Neuronal stem cell (in vitro differentiated cells): ENCODE results near the gene PKMYT1.

Source experiments
- DNase-seq: peaks from one replicate; pipeline ENCODE4 v3.0.0-alpha.2; 2013; ENCODE audit warnings: low spot score
- H2AFZ ChIP-seq: one replicate; pipeline ENCODE4 v1.6.1; 2013; ENCODE audit warnings: mild to moderate bottlenecking, low read length, inconsistent platforms
- H2AK5ac ChIP-seq: 2 replicates; pipeline ENCODE4 v1.6.1; 2013; ENCODE audit warnings: low read depth, mild to moderate bottlenecking, inconsistent platforms, low read length, moderate library complexity, mixed read lengths
- H2BK120ac ChIP-seq: 2 replicates; pipeline ENCODE4 v1.6.1; 2013; ENCODE audit warnings: low read depth, mild to moderate bottlenecking, inconsistent platforms, low read length, moderate library complexity, mixed read lengths
- H2BK12ac ChIP-seq: one replicate; pipeline ENCODE4 v1.6.1; 2013; ENCODE audit warnings: low read length, inconsistent platforms
- H2BK15ac ChIP-seq: 2 replicates; pipeline ENCODE4 v1.6.1; 2013; ENCODE audit warnings: mild to moderate bottlenecking, low read length, inconsistent platforms, mixed read lengths
- H2BK5ac ChIP-seq: one replicate; pipeline ENCODE4 v1.6.1; 2013; ENCODE audit warnings: inconsistent platforms, mild to moderate bottlenecking, low read length, moderate library complexity
- H3K14ac ChIP-seq: one replicate; pipeline ENCODE4 v1.6.1; 2013; ENCODE audit warnings: low read length, inconsistent platforms
- H3K18ac ChIP-seq: 2 replicates; pipeline ENCODE4 v1.6.1; 2013; ENCODE audit warnings: low read length, inconsistent platforms
- H3K23ac ChIP-seq: 2 replicates; pipeline ENCODE4 v1.6.1; 2013; ENCODE audit warnings: low read depth, mild to moderate bottlenecking, mixed read lengths, low read length, inconsistent platforms; ENCODE audit not compliant: poor library complexity
- H3K27ac ChIP-seq: replicated peaks from 3 replicates; pipeline ENCODE4 v1.5.1; 2013; ENCODE audit warnings: low read length, inconsistent platforms
- H3K27me3 ChIP-seq, 3 experiments: 2 replicates each; pipeline ENCODE4 v1.6.1; 2013; ENCODE audit warnings: low read length in 3 of 3, mild to moderate bottlenecking in 2 of 3, inconsistent platforms in 1 of 3, low read depth in 1 of 3, mixed read lengths in 1 of 3, moderate library complexity in 1 of 3; ENCODE audit not compliant: control insufficient read depth in 3 of 3, insufficient read depth in 3 of 3
- H3K36me3 ChIP-seq, 2 donors: replicated peaks in 1 of 2; 2 replicates each; pipeline ENCODE4 v1.6.1; 2013; ENCODE audit warnings: low read length in 2 of 2; ENCODE audit not compliant: control insufficient read depth in 2 of 2, insufficient read depth in 2 of 2
- H3K4ac ChIP-seq: 2 replicates; pipeline ENCODE4 v1.6.1; 2013; ENCODE audit warnings: inconsistent platforms, mild to moderate bottlenecking, low read length, moderate library complexity
- H3K4me1 ChIP-seq, 2 donors: 1 replicate in 1 of 2; 2 replicates in 1 of 2; pipeline ENCODE4 v1.6.1; 2013; ENCODE audit warnings: low read length in 2 of 2, low read depth in 1 of 2; ENCODE audit not compliant: control insufficient read depth in 2 of 2, insufficient read depth in 1 of 2
- H3K4me2 ChIP-seq: one replicate; pipeline ENCODE4 v1.6.1; 2013; ENCODE audit warnings: mild to moderate bottlenecking, low read length, inconsistent platforms; ENCODE audit not compliant: insufficient read depth, poor library complexity, severe bottlenecking
- H3K4me3 ChIP-seq, 2 donors: 2 replicates each; pipeline ENCODE4 v1.5.1; 2013; ENCODE audit warnings: low read length in 2 of 2, mild to moderate bottlenecking in 2 of 2, inconsistent platforms in 1 of 2, moderate library complexity in 1 of 2
- H3K79me1 ChIP-seq: one replicate; pipeline ENCODE4 v1.6.1; 2013; ENCODE audit warnings: low read depth, mild to moderate bottlenecking, inconsistent platforms, low read length, moderate library complexity
- H3K9ac ChIP-seq: one replicate; pipeline ENCODE4 v1.6.1; 2013; ENCODE audit warnings: mild to moderate bottlenecking, low read depth, low read length, inconsistent platforms; ENCODE audit not compliant: poor library complexity
- H3K9me3 ChIP-seq, 2 donors: replicated peaks in 1 of 2; 2 replicates each; pipeline versions ENCODE3 to v1.6.1; 2013; ENCODE audit warnings: low read length in 2 of 2, mild to moderate bottlenecking in 2 of 2, inconsistent platforms in 1 of 2, low read depth in 1 of 2, mixed read lengths in 1 of 2, moderate library complexity in 1 of 2; ENCODE audit not compliant: control insufficient read depth in 2 of 2, insufficient read depth in 1 of 2
- H4K8ac ChIP-seq: one replicate; pipeline ENCODE4 v1.6.1; 2013; ENCODE audit warnings: low read depth, mild to moderate bottlenecking, inconsistent platforms, low read length, moderate library complexity
- H4K91ac ChIP-seq: one replicate; pipeline ENCODE4 v1.6.1; 2013; ENCODE audit warnings: low read length, low read depth, mild to moderate bottlenecking, inconsistent platforms; ENCODE audit not compliant: poor library complexity
- WGBS, 2 donors: extraction: QIAGEN DNeasy Blood & Tissue Kit; methylation state at CpG; one replicate each; pipeline ENCODE4 v1.1.7; 2013; ENCODE audit warnings: missing lambda C conversion rate in 2 of 2, mixed read lengths in 1 of 2; ENCODE audit not compliant: insufficient read length in 2 of 2, insufficient replicate concordance in 1 of 2; ENCODE audit errors: extremely low coverage in 2 of 2; 5-methylcytosine and 5-hydroxymethylcytosine counted together

PKMYT1 gene

DNA sequence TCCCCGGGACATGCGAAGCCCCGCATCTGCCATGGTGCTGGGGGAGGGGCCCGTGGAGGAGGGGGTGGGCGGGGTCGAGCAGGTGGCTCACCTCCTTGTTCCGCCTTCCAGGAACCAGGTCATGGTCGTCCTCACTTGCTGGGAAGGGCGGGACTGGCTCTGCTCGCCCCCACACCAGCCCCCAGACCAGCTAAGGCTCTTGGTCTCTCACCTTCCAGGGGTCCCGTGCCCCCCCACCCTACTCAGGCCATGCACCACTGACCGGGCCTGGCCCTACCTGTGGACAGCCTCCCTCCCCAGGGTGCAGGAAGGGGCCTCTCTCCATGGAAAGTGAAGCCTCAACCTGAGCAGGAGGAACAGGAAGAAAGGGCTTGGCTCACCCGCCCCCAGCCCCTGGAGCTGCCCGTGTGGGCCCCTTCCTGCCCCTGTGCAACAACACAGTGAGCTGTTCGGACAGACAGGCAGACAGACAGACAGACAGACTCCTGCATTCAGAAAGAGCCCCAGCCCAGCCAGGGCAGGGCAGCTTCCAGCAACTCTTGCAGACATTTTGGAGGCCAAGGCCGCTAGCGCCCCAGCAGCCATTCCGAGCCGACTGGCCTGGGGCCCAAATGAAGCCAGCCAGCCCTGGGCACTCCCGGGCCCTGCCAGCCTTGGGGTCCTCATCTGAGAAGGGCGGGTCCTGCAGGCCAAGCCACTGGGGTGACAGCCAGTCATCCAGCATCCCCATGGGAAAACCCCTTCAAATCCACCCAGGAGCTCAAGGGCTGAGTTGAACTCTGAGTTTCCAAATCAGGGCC is 24.3 kb downstream of the PKMYT1 start:
- Histone ChIP-seq H2BK5ac (no peak overlapping the region), H2BK15ac (no peak overlapping the region), H3K23ac (peak overlapping the region; percentile 55), H2AFZ (peak overlapping the region; percentile 72), H3K79me1 (peaks cover 2% of the 10 kb centered on the region), H3K9me3 (no peaks in the 10 kb centered on the region), H2BK12ac (no peak overlapping the region), H2BK120ac (no peak overlapping the region), H3K4ac (peak overlapping the region; percentile 37), H3K4me2 (no peak overlapping the region), H2AK5ac (peak overlapping the region; percentile 86), H3K27ac (no peak overlapping the region), H3K36me3 (no peaks in the 10 kb centered on the region), H3K27me3 (no peaks in the 10 kb centered on the region), H3K4me3 (no peak overlapping the region), H3K14ac (peak overlapping the region; percentile 97), H3K18ac (peak overlapping the region; percentile 28), H3K4me1 (peaks cover 0 to 7% of the 10 kb centered on the region in 2 donors), H4K8ac (no peak overlapping the region), H3K9ac (no peak overlapping the region), H4K91ac (no peak overlapping the region)
- WGBS, 2 donors, result no CpG with 5 or more reads among the region's 21 CpGs
- DNase-seq, result no peak

DNA sequence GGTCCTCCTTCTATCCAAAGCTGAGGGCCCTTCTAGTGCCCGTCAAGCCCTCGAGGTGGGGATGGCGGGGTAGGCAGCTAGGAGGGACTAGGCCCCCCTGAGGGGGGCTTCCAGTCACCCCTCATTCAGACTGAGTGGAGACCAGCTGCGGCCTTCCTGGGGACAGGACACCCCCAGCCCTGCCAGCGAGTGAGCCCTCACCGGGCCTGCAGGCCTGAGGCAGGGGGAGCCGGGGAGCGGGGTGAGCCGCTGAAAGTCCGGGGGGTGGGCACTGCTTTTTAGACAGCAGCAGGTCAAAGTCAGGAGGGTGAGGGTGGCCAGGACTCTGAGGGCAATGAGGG is 24.8 kb downstream of the PKMYT1 start:
- Histone ChIP-seq H2AK5ac (peak overlapping the region; percentile 66), H3K14ac (no peak overlapping the region), H2BK12ac (no peak overlapping the region), H2BK5ac (no peak overlapping the region), H4K91ac (no peak overlapping the region), H3K4ac (no peak overlapping the region), H4K8ac (no peak overlapping the region), H3K4me2 (no peak overlapping the region), H3K23ac (no peak overlapping the region), H2BK15ac (no peak overlapping the region), H3K36me3 (no peaks in the 10 kb centered on the region), H3K9ac (no peak overlapping the region), H3K9me3 (no peaks in the 10 kb centered on the region), H3K4me1 (peaks cover 0 to 7% of the 10 kb centered on the region in 2 donors), H3K18ac (no peak overlapping the region), H3K27ac (no peak overlapping the region), H2BK120ac (no peak overlapping the region), H2AFZ (peak overlapping the region; percentile 72), H3K4me3 (no peak overlapping the region), H3K79me1 (peaks cover 2% of the 10 kb centered on the region), H3K27me3 (no peaks in the 10 kb centered on the region)
- no CpG with 5 or more reads among the region's 10 CpGs for WGBS, 2 donors
- no peak for DNase-seq

DNA sequence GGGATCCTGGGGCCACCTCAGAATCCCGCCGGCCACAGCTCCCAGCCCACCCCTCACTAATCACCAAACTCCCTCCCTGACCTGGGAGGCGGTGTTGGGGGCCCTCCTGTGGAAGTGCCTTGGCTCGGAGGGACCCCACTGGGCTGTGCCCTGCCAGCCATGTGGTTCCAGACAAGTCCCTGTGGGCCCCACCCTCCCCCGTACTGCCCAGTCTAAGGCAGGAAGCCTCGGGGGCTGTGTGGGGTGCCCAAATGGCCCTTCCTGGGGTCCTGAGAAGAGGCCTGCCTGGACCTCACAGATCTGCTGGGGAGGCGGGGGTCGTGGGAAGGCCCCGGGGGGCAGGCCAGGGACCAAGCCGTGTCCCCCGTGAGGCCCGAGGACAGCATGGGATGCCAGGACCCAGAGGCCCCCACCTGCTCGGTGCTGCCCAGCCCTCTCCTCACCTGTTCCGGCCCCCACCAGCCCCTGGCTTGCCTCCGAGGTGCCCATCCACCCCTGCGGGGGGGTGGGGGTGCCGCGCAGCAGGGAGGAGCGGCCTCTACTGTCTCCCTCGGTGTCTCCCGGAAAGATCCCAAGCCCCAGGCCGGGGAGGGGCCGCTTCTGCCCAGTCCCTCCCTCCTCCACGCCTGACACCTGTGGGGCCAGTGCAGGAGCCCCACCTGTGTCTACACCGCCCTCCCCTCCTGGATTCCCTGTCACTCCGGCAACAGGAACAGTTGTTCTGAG is 25.4 kb downstream of the PKMYT1 start:
- H3K9me3 ChIP-seq, result no peaks in the 10 kb centered on the region
- no peak overlapping the region for H3K23ac ChIP-seq
- peak overlapping the region; percentile 28 for H3K18ac ChIP-seq
- no peak overlapping the region for H3K4ac ChIP-seq
- no peak overlapping the region for H2BK5ac ChIP-seq
- no peak overlapping the region for H3K9ac ChIP-seq
- peak overlapping the region; percentile 72 for H2AFZ ChIP-seq
- no peak overlapping the region for H2BK120ac ChIP-seq
- H3K27ac ChIP-seq, result no peak overlapping the region
- H3K36me3 ChIP-seq, result peaks cover 0 to 2% of the 10 kb centered on the region in 2 donors
- H2AK5ac ChIP-seq, result peak overlapping the region; percentile 66
- no peak overlapping the region for H3K4me2 ChIP-seq
- no peaks in the 10 kb centered on the region for H3K27me3 ChIP-seq
- H3K4me3 ChIP-seq, result no peak overlapping the region
- H4K8ac ChIP-seq, result no peak overlapping the region
- no peak overlapping the region for H2BK12ac ChIP-seq
- no peak overlapping the region for H4K91ac ChIP-seq
- no peak overlapping the region for H3K14ac ChIP-seq
- H3K4me1 ChIP-seq, result peaks cover 0 to 7% of the 10 kb centered on the region in 2 donors
- no peak for DNase-seq
- H3K79me1 ChIP-seq, result peaks cover 2% of the 10 kb centered on the region
- no peak overlapping the region for H2BK15ac ChIP-seq
- no CpG with 5 or more reads among the region's 26 CpGs for WGBS, 2 donors
